Memory B cell (primary cell): Measurements from ENCODE around the gene ABCC4.

Experiments
- ATAC-seq: fragments of 150-1000 bp; cut with Tn5 transposase; 2 replicates; pipeline ENCODE4 v1.10.0; 2021; ENCODE audit warnings: low read depth, mild to moderate bottlenecking, moderate library complexity
- DNase-seq, 2 donors: peaks; one replicate each; pipeline ENCODE4 v3.0.0; 2022; ENCODE audit warnings: low spot score in 2 of 2
- H3K27ac Mint-ChIP-seq: one replicate; pipeline ENCODE4 v1.8.0; 2022; ENCODE audit warnings: mild to moderate bottlenecking, moderate library complexity, mixed read lengths
- H3K27me3 Mint-ChIP-seq: one replicate; pipeline ENCODE4 v1.8.0; 2022; ENCODE audit warnings: mixed read lengths
- H3K36me3 Mint-ChIP-seq: one replicate; pipeline ENCODE4 v1.8.0; 2022; ENCODE audit warnings: mild to moderate bottlenecking, mixed read lengths
- H3K4me1 Mint-ChIP-seq: one replicate; pipeline ENCODE4 v1.8.0; 2022; ENCODE audit warnings: mixed read lengths
- H3K4me3 Mint-ChIP-seq: one replicate; pipeline ENCODE4 v1.8.0; 2022; ENCODE audit warnings: mild to moderate bottlenecking, moderate library complexity, mixed read lengths
- H3K9me3 Mint-ChIP-seq: one replicate; pipeline ENCODE4 v1.8.0; 2022; ENCODE audit warnings: mixed read lengths

The ABCC4 gene

GRCh38 chr13:95039415-95039814 is 261.8 kb downstream of the ABCC4 start:
- Mint-ChIP-seq H3K27me3 (no peaks in the 10 kb centered on the region), H3K36me3 (peaks cover 36% of the 10 kb centered on the region)

GRCh38 chr13:95038949-95039348 is 262.3 kb downstream of the ABCC4 start:
- Mint-ChIP-seq H3K4me3 (no peak overlapping the region), H3K27me3 (no peaks in the 10 kb centered on the region), H3K9me3 (no peaks in the 10 kb centered on the region), H3K36me3 (peaks cover 32% of the 10 kb centered on the region), H3K4me1 (no peaks in the 10 kb centered on the region), H3K27ac (no peak overlapping the region)
- ATAC-seq, result no peak
- no peak for DNase-seq

More at GRCh38 chr13:95039415-95039814, 261.8 kb downstream of the ABCC4 start:
- Mint-ChIP-seq H3K9me3 (no peaks in the 10 kb centered on the region), H3K27ac (no peak overlapping the region), H3K4me3 (no peak overlapping the region), H3K4me1 (no peaks in the 10 kb centered on the region)
- ATAC-seq, result no peak
- no peak for DNase-seq

GRCh38 chr13:95035311-95036109 is 265.7 kb downstream of the ABCC4 start:
- peaks cover 17% of the 10 kb centered on the region for H3K36me3 Mint-ChIP-seq
- no peak overlapping the region for H3K4me3 Mint-ChIP-seq
- ATAC-seq (no peak), DNase-seq (no peak)
- no peaks in the 10 kb centered on the region for H3K27me3 Mint-ChIP-seq
- H3K27ac Mint-ChIP-seq, result no peak overlapping the region
- no peaks in the 10 kb centered on the region for H3K9me3 Mint-ChIP-seq
- no peaks in the 10 kb centered on the region for H3K4me1 Mint-ChIP-seq

- DNase-seq (no peak), ATAC-seq (no peak)
- Mint-ChIP-seq H3K4me1 (no peaks in the 10 kb centered on the region), H3K4me3 (no peak overlapping the region), H3K36me3 (peaks cover 14% of the 10 kb centered on the region), H3K9me3 (no peaks in the 10 kb centered on the region), H3K27me3 (no peaks in the 10 kb centered on the region), H3K27ac (peak overlapping the region; percentile 15)
Measured at GRCh38 chr13:95033890-95034289, 267.4 kb downstream of the ABCC4 start.

GRCh38 chr13:95032121-95032520 is 269.1 kb downstream of the ABCC4 start:
- no peaks in the 10 kb centered on the region for H3K27me3 Mint-ChIP-seq

GRCh38 chr13:95030821-95031343 is 270.4 kb downstream of the ABCC4 start:
- Mint-ChIP-seq H3K4me3 (no peak overlapping the region), H3K9me3 (peaks cover 3% of the 10 kb centered on the region), H3K27ac (no peak overlapping the region), H3K36me3 (peaks cover 8% of the 10 kb centered on the region), H3K4me1 (no peaks in the 10 kb centered on the region), H3K27me3 (no peaks in the 10 kb centered on the region)
- DNase-seq (no peak), ATAC-seq (no peak)

More at GRCh38 chr13:95032121-95032520, 269.1 kb downstream of the ABCC4 start:
- Mint-ChIP-seq H3K27ac (no peak overlapping the region), H3K4me1 (no peaks in the 10 kb centered on the region), H3K36me3 (peaks cover 8% of the 10 kb centered on the region), H3K9me3 (peaks cover 3% of the 10 kb centered on the region), H3K4me3 (no peak overlapping the region)
- DNase-seq (no peak), ATAC-seq (no peak)

GRCh38 chr13:95027638-95028037 is 273.6 kb downstream of the ABCC4 start:
- ATAC-seq, result no peak
- no peak overlapping the region for H3K4me3 Mint-ChIP-seq
- no peak for DNase-seq
- H3K9me3 Mint-ChIP-seq, result peaks cover 3% of the 10 kb centered on the region
- H3K36me3 Mint-ChIP-seq, result peaks cover 17% of the 10 kb centered on the region
- no peak overlapping the region for H3K27ac Mint-ChIP-seq
- no peaks in the 10 kb centered on the region for H3K27me3 Mint-ChIP-seq
- H3K4me1 Mint-ChIP-seq, result no peaks in the 10 kb centered on the region

GRCh38 chr13:95025116-95025515 is 276.1 kb downstream of the ABCC4 start:
- Mint-ChIP-seq H3K27ac (no peak overlapping the region), H3K27me3 (no peaks in the 10 kb centered on the region), H3K9me3 (peaks cover 3% of the 10 kb centered on the region), H3K4me1 (no peaks in the 10 kb centered on the region), H3K4me3 (no peak overlapping the region), H3K36me3 (peaks cover 19% of the 10 kb centered on the region)
- ATAC-seq (no peak), DNase-seq (no peak)

- ATAC-seq (no peak), DNase-seq (no peak)
- Mint-ChIP-seq H3K4me1 (no peaks in the 10 kb centered on the region), H3K4me3 (no peak overlapping the region), H3K27ac (no peak overlapping the region), H3K36me3 (peaks cover 25% of the 10 kb centered on the region), H3K27me3 (no peaks in the 10 kb centered on the region), H3K9me3 (peaks cover under 1% of the 10 kb centered on the region)
Measured at GRCh38 chr13:95023405-95023804, 277.8 kb downstream of the ABCC4 start.

- H3K27me3 Mint-ChIP-seq, result no peaks in the 10 kb centered on the region
- H3K4me1 Mint-ChIP-seq, result no peaks in the 10 kb centered on the region
- DNase-seq (no peak), ATAC-seq (no peak)
- no peaks in the 10 kb centered on the region for H3K9me3 Mint-ChIP-seq
- no peak overlapping the region for H3K4me3 Mint-ChIP-seq
- H3K36me3 Mint-ChIP-seq, result peaks cover 21% of the 10 kb centered on the region
- H3K27ac Mint-ChIP-seq, result no peak overlapping the region
Measured at GRCh38 chr13:95020298-95020987, 280.8 kb downstream of the ABCC4 start.

- DNase-seq, result no peak
- Mint-ChIP-seq H3K27ac (no peak overlapping the region), H3K4me1 (no peaks in the 10 kb centered on the region), H3K9me3 (no peaks in the 10 kb centered on the region), H3K27me3 (no peaks in the 10 kb centered on the region), H3K4me3 (no peak overlapping the region), H3K36me3 (peaks cover 21% of the 10 kb centered on the region)
- no peak for ATAC-seq
Measured at GRCh38 chr13:95019886-95020285, 281.4 kb downstream of the ABCC4 start.

GRCh38 chr13:95007322-95007721 is 293.9 kb downstream of the ABCC4 start:
- no peak for ATAC-seq
- peaks cover 6% of the 10 kb centered on the region for H3K27me3 Mint-ChIP-seq
- no peaks in the 10 kb centered on the region for H3K9me3 Mint-ChIP-seq
- no peak overlapping the region for H3K4me3 Mint-ChIP-seq
- no peak for DNase-seq
- no peaks in the 10 kb centered on the region for H3K36me3 Mint-ChIP-seq
- H3K27ac Mint-ChIP-seq, result no peak overlapping the region
- no peaks in the 10 kb centered on the region for H3K4me1 Mint-ChIP-seq

- H3K27ac Mint-ChIP-seq, result no peak overlapping the region
- DNase-seq, result no peak
- no peaks in the 10 kb centered on the region for H3K9me3 Mint-ChIP-seq
- no peaks in the 10 kb centered on the region for H3K4me1 Mint-ChIP-seq
- ATAC-seq, result no peak
- H3K36me3 Mint-ChIP-seq, result no peaks in the 10 kb centered on the region
- H3K4me3 Mint-ChIP-seq, result no peak overlapping the region
- H3K27me3 Mint-ChIP-seq, result peaks cover 14% of the 10 kb centered on the region
Measured at GRCh38 chr13:95005300-95005699, 296.0 kb downstream of the ABCC4 start.

- ATAC-seq, result no peak
- Mint-ChIP-seq H3K9me3 (no peaks in the 10 kb centered on the region), H3K27ac (no peak overlapping the region), H3K27me3 (peaks cover 16% of the 10 kb centered on the region), H3K4me3 (no peak overlapping the region), H3K4me1 (no peaks in the 10 kb centered on the region), H3K36me3 (no peaks in the 10 kb centered on the region)
- DNase-seq, result no peak
Measured at GRCh38 chr13:95003019-95003813, 298.0 kb downstream of the ABCC4 start.
